ENCODE measurements around the gene LTC4S. TPM values are rescaled to one million over a fixed set of nuclear protein-coding genes. Genes with fewer than 3 reads are reported as not detected.

Gene LTC4S
- total RNA-seq, 1 donor from 2014 or later = 0.26 TPM

DNA sequence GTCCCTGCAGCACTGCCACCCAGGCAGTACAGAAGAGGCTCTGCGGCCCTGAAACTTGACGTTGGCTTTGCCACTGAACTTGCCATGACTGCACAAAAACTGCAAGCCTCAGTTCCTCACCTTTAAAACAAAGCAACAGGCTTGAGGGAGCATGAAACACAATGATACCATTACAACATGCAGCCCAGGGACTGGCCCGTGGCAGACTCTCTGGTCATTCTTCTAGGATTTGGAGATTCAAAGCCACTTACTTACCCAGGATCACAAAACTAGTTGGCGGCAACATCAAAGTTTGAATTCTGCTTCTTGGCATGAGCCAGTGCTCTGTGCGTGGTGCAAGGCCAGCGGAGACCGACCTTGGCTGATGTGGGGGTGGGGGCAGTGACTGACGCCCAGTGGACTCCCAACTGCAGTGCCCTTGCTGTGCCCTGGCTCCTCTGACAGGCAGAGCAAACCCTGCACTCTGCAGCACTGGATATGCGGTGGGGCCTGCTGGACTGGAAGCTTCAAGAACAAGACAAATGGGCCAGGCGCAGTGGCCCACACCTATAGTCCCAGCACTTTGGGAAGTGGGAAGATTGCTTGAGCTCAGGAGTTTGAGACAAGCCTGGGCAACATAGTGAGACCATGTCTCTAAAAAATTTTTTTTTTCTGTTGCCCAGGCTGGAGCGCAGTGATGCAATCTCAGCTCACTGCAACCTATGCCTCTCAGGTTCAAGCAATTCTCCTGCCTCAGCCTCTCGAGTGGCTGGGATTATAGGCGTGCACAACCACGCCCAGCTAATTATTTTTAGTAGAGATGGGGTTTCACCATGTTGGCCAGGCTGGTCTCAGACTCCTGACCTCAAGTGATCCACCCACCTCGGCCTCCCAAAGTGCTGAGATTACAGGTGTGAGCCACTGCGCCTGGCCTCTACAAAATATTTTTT is 45.8 kb downstream of the LTC4S start:
- H3K4me3 ChIP-seq (ENCODE audit: low read depth, low read length) = no peak overlapping the region
- H3K27me3 ChIP-seq (ENCODE audit: control insufficient read depth, insufficient read depth, low read length) = no peaks in the 10 kb centered on the region
- TF ChIP-seq CTCF (IDR thresholded peaks at IDR 0.05; ENCODE audit: insufficient read depth, low read length, severe bottlenecking) = no peak
- peaks cover 16% of the 10 kb centered on the region for H3K36me3 ChIP-seq (ENCODE audit: control insufficient read depth, insufficient read depth, low read length)
- DNase-seq (ENCODE audit: low read depth) (no peak), FAIRE-seq (no peak)

GRCh38 chr5:179840321-179840720 is 46.5 kb downstream of the LTC4S start:
- FAIRE-seq (no peak), DNase-seq (ENCODE audit: low read depth) (no peak)
- Histone ChIP-seq H3K27me3 (ENCODE audit: control insufficient read depth, insufficient read depth, low read length) (no peaks in the 10 kb centered on the region), H3K36me3 (ENCODE audit: control insufficient read depth, insufficient read depth, low read length) (peaks cover 16% of the 10 kb centered on the region), H3K4me3 (ENCODE audit: low read depth, low read length) (no peak overlapping the region)
- TF ChIP-seq CTCF (IDR thresholded peaks at IDR 0.05; ENCODE audit: insufficient read depth, low read length, severe bottlenecking) = no peak

GRCh38 chr5:179840766-179841165 is 47.0 kb downstream of the LTC4S start:
- no peak for DNase-seq (ENCODE audit: low read depth)
- FAIRE-seq = no peak
- no peak for TF ChIP-seq CTCF (IDR thresholded peaks at IDR 0.05; ENCODE audit: insufficient read depth, low read length, severe bottlenecking)
- Histone ChIP-seq H3K27me3 (ENCODE audit: control insufficient read depth, insufficient read depth, low read length) (no peaks in the 10 kb centered on the region), H3K36me3 (ENCODE audit: control insufficient read depth, insufficient read depth, low read length) (peaks cover 16% of the 10 kb centered on the region), H3K4me3 (ENCODE audit: low read depth, low read length) (no peak overlapping the region)

DNA sequence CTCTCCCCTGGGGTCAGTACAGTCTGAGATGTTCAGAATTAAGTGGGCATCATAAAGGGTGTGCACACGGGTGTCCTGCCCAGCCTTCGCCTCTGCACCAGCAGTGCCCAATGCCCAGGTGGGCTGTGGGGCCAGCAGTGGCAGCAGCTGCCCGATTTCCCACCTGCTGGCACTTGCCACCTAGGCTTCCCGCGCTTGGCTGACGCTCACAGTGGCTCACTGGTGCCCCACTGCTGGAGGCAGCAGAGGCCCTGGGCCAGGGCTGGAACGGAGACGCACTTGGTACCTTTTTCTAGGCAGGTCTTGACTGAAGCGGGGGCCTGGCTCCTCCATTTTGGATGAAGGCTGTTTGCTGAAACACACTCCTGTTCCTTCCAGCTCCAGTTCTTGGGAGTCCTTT is 47.8 kb downstream of the LTC4S start:
- no peak for FAIRE-seq
- H3K4me3 ChIP-seq (ENCODE audit: low read depth, low read length) = no peak overlapping the region
- H3K36me3 ChIP-seq (ENCODE audit: control insufficient read depth, insufficient read depth, low read length) = peaks cover 9% of the 10 kb centered on the region
- no peaks in the 10 kb centered on the region for H3K27me3 ChIP-seq (ENCODE audit: control insufficient read depth, insufficient read depth, low read length)
- DNase-seq (ENCODE audit: low read depth) = no peak
- no peak for TF ChIP-seq CTCF (IDR thresholded peaks at IDR 0.05; ENCODE audit: insufficient read depth, low read length, severe bottlenecking)

Other genes with a start within 250 kb of the LTC4S start
- gene RUFY1, start 243.4 kb upstream of the LTC4S start, total RNA-seq = 32.9 and 37.6 TPM in 2 replicates
- gene HNRNPH1, start 170.3 kb upstream of the LTC4S start, total RNA-seq = 657 and 766 TPM in 2 replicates
- gene CBY3, start 113.0 kb upstream of the LTC4S start, total RNA-seq = not detected in 2 replicates
- gene CANX, start 95.0 kb upstream of the LTC4S start, total RNA-seq = 925 and 1,015 TPM in 2 replicates
- gene MAML1, start 61.2 kb upstream of the LTC4S start, total RNA-seq = 4.2 TPM in 2 replicates
- 109 and 151 TPM in 2 replicates for gene MGAT4B, start 12.9 kb downstream of the LTC4S start, total RNA-seq
- 686 and 733 TPM in 2 replicates for gene SQSTM1, start 26.9 kb downstream of the LTC4S start, total RNA-seq
- gene MRNIP, start 64.8 kb downstream of the LTC4S start, total RNA-seq = 10.6 and 11.8 TPM in 2 replicates
- gene TBC1D9B, start 113.9 kb downstream of the LTC4S start, total RNA-seq = 37.6 and 45.2 TPM in 2 replicates